DND-41 (cell line): ENCODE data around the gene C2CD4A.

Source experiments
- CTCF ChIP-seq: IDR thresholded peaks from 2 replicates; pipeline ENCODE4 v1.5.1; 2012; ENCODE audit warnings: borderline replicate concordance, low read length, moderate library complexity, mild to moderate bottlenecking; ENCODE audit not compliant: poor library complexity, severe bottlenecking; ENCODE audit errors: extremely low read depth
- EZH2 ChIP-seq: IDR thresholded peaks from 3 replicates; pipeline ENCODE4 v1.6.1; 2012; ENCODE audit warnings: borderline replicate concordance, low read depth, mild to moderate bottlenecking, moderate library complexity, low read length, inconsistent platforms; ENCODE audit not compliant: severe bottlenecking

- TF ChIP-seq CTCF: no peak
- TF ChIP-seq EZH2: no peak
Measured at GRCh38 chr15:62109982-62110851, 43.4 kb downstream of the C2CD4A start.
